ENCODE data around the gene C12orf76. TPM values are rescaled to one million over a fixed set of nuclear protein-coding genes. Genes with fewer than 3 reads are reported as not detected.

C12orf76 gene
- total RNA-seq, 4 donors from 2014 or later, result 9.4 to 21.5 (median 11.4) TPM

DNA sequence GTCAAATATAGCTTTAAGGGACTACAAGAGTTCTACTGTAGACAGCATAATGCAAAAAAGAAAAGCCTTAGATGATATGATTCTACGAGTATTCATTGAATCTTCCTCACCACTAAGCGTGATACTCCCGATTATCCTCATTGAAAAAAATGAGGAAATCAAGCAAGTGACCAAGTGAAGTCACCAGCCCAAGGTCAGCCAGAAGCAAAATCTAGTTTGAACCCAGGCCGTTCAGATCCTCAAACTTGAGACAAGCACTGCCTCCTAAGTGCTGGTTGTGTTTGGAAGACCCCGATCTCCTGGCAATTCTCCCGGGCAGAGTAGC is 53.0 kb downstream of the C12orf76 start:
- Histone ChIP-seq H3K4me1 (peaks cover 0 to 67% (median 14%) of the 10 kb centered on the region in 3 donors), H3K27me3 (no peaks in the 10 kb centered on the region), H3K4me3 (peak overlapping the region; percentile 55 to 100), H3K9me3 (no peaks in the 10 kb centered on the region), H3K27ac (peak overlapping the region in 3 of 4 donors; percentile 83 to 89 (median 85)), H3K36me3 (peaks cover 0 to 13% of the 10 kb centered on the region in 2 donors)
- ATAC-seq, result no peak
- WGBS, 2 donors (ENCODE audit: low coverage in 1 of 2), result 0% methylated on average over 5 to 6 of the region's 6 CpGs
- TF ChIP-seq EP300 (IDR thresholded peaks at IDR 0.05) (no peak), POLR2A (IDR thresholded peaks at IDR 0.05) (no peak)

DNA sequence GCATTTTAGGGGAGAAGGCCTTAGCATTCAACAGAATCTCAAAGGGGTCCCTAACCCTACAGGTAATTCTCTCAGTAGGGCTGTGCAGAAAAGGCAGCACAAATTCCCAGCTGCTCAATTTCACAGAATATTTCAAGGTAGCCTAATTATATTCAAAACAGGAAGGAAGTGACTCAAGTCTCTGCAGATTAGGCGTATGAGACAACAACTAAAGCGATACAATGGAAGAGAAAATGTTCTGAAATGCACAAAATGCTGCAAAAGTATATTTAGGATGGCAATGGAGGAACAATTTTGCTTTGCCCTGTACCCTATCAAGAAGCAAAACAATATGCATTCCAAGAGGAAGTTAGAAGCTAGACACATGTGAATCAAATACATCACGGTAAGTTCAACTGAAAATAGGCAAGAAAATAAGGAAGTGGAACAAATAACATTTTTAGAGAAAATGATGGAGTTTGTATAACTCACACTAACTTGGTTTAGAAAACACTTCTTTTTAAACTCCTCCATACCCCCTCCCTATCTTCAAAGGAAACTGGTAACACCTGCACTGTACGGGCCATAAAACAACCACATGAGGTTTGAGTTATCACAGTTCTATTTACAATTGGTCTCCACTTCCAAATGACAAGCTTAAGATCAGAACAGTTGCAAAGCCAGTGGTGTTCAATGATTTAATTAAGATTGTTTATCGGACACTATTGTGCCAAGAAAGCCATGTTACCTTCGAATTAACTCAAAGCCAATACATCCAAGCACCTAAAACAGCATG is 53.7 kb downstream of the C12orf76 start:
- Histone ChIP-seq H3K36me3 (peaks cover 0 to 15% of the 10 kb centered on the region in 2 donors), H3K27me3 (no peaks in the 10 kb centered on the region), H3K9me3 (no peaks in the 10 kb centered on the region), H3K4me3 (peak overlapping the region in 1 of 2 donors; percentile 100), H3K27ac (peak overlapping the region in 3 of 4 donors; percentile 27 to 89 (median 85)), H3K4me1 (peaks cover 2 to 70% (median 17%) of the 10 kb centered on the region in 3 donors)
- WGBS, 2 donors (ENCODE audit: low coverage in 1 of 2), result 32 to 49% methylated on average over 5 to 6 of the region's 6 CpGs
- TF ChIP-seq EP300 (IDR thresholded peaks at IDR 0.05) (no peak), POLR2A (IDR thresholded peaks at IDR 0.05) (no peak), POLR2AphosphoS5 (IDR thresholded peaks at IDR 0.05) (no peak)
- TF ChIP-seq, protein P1, sequence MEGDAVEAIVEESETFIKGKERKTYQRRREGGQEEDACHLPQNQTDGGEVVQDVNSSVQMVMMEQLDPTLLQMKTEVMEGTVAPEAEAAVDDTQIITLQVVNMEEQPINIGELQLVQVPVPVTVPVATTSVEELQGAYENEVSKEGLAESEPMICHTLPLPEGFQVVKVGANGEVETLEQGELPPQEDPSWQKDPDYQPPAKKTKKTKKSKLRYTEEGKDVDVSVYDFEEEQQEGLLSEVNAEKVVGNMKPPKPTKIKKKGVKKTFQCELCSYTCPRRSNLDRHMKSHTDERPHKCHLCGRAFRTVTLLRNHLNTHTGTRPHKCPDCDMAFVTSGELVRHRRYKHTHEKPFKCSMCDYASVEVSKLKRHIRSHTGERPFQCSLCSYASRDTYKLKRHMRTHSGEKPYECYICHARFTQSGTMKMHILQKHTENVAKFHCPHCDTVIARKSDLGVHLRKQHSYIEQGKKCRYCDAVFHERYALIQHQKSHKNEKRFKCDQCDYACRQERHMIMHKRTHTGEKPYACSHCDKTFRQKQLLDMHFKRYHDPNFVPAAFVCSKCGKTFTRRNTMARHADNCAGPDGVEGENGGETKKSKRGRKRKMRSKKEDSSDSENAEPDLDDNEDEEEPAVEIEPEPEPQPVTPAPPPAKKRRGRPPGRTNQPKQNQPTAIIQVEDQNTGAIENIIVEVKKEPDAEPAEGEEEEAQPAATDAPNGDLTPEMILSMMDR (IDR thresholded peaks at IDR 0.05), result no peak
- ATAC-seq, result no peak

DNA sequence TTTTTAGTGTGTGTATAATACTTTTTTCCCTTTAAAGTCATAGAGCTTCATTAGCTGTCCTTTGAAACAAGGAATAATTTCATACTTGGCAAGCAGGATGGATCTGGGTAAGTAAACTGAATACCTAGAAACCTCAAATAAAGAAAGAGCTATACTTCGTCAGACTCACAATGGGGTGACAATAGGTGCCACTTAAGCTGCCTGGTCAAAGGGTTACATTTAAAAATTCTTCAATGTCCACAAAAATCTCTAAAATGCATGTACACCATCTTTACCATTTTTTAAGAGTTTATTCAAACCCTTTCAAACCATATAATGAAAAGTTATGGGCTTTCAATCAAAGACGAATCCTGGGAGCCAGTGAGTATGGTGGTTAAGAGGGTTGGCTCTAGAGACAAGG is 55.2 kb downstream of the C12orf76 start:
- Histone ChIP-seq H3K9me3 (no peaks in the 10 kb centered on the region), H3K4me3 (no peak overlapping the region), H3K4me1 (peaks cover 2 to 71% (median 14%) of the 10 kb centered on the region in 3 donors), H3K36me3 (peaks cover 0 to 29% of the 10 kb centered on the region in 2 donors), H3K27me3 (no peaks in the 10 kb centered on the region), H3K27ac (peak overlapping the region in 1 of 4 donors; percentile 2)
- no peak for ATAC-seq
- WGBS, 2 donors (ENCODE audit: low coverage in 1 of 2), result 52 to 83% methylated on average over 2 of the region's 2 CpGs
- TF ChIP-seq POLR2A (IDR thresholded peaks at IDR 0.05) (no peak), EP300 (IDR thresholded peaks at IDR 0.05) (no peak), POLR2AphosphoS5 (IDR thresholded peaks at IDR 0.05) (no peak)
- TF ChIP-seq, protein P1 (IDR thresholded peaks at IDR 0.05), result no peak

DNA sequence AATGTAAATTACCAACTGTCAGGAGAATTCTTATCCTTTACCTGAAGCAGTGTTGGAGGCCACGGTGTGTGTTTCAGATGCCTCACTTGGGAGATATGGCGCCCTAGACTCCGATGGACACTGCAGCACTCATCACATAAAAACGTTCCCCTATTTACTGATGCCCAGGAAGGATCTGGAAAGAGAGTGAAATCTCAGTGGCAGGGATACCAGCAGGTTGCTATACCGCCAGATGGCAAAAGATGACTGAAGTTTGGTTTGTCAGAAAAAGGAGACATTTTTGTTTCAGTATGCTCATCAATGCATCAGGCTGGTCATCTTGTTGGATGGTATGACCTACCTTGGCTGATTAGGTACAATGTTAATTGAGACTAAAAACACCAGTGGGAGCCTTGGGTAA is 56.7 kb downstream of the C12orf76 start:
- no peak overlapping the region for H3K27ac ChIP-seq
- no peaks in the 10 kb centered on the region for H3K9me3 ChIP-seq
- peaks cover 0 to 44% of the 10 kb centered on the region in 2 donors for H3K36me3 ChIP-seq
- H3K4me1 ChIP-seq, result peaks cover 2 to 64% (median 14%) of the 10 kb centered on the region in 3 donors
- no peak overlapping the region for H3K4me3 ChIP-seq
- no peak for ATAC-seq
- TF ChIP-seq POLR2AphosphoS5 (IDR thresholded peaks at IDR 0.05) (no peak), EP300 (IDR thresholded peaks at IDR 0.05) (no peak), POLR2A (IDR thresholded peaks at IDR 0.05) (no peak)
- TF ChIP-seq, protein P1 (IDR thresholded peaks at IDR 0.05), result no peak
- WGBS, 2 donors (ENCODE audit: low coverage in 1 of 2), result 79 to 97% methylated on average over 5 of the region's 5 CpGs
- H3K27me3 ChIP-seq, result no peaks in the 10 kb centered on the region

Small RNA genes within 50 kb of the gene (small RNA-seq; reads per million reads assigned to genes)
- gene AC007546.2, result 0 reads per million in 4 donors

Other genes starting within 250 kb of the C12orf76 start
- gene TRPV4, start 215.1 kb downstream of the C12orf76 start, total RNA-seq, result under 1 TPM in 3 of 4 donors, not detected in 1; 0.13 to 0.82 (median 0.19) TPM
- gene GLTP, start 168.0 kb downstream of the C12orf76 start, total RNA-seq, result 10 to 100 TPM; 35.2 to 70.3 (median 51.8) TPM
- gene TCHP, start 148.2 kb downstream of the C12orf76 start, total RNA-seq, result 10 to 100 TPM; 12.4 to 29.4 (median 17.6) TPM
- 10 to 100 TPM; 36.8 to 52.8 (median 42.3) TPM for gene GIT2, start 52.2 kb downstream of the C12orf76 start, total RNA-seq
- gene ANKRD13A, start 49.1 kb downstream of the C12orf76 start, total RNA-seq, result 100 to 1,000 TPM; 141 to 182 (median 153) TPM
- 10 to 100 TPM; 16.0 to 40.0 (median 20.7) TPM for gene IFT81, start 75.8 kb upstream of the C12orf76 start, total RNA-seq
- 100 to 1,000 TPM; 118 to 233 (median 163) TPM for gene ATP2A2, start 232.7 kb upstream of the C12orf76 start, total RNA-seq